Measurements from ENCODE around the gene USF3. TPM values are rescaled to one million over a fixed set of nuclear protein-coding genes. Genes with fewer than 3 reads are reported as not detected.

USF3 gene
- total RNA-seq, 5 donors from 2014 or later (not counting 1 experiment from before 2014, with no cell fraction given): 16.9 to 31.7 (median 22.1) TPM

DNA sequence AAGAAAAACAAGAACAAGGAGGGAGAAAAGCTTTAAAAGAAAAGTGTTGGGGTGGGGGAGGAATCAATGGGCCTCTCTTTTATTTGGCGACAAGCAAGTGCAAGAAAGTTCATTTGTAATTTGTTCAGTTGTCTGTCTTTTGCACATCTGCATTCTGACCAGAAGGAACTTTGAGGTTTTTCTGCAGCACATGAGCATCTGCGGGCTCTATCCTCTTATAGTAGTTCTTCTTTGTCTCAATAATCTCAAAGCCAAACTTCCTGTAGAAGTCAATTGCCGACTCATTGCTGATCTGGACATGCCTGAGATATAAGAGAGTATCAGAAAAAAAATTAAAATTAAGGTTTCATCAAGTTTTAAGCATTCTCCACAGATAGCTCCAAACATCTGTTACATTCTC is 25.2 kb upstream of the USF3 start:
- peaks cover 0 to 31% of the 10 kb centered on the region in 2 donors for H3K36me3 ChIP-seq (ENCODE audit: control insufficient read depth in 2 of 2, extremely low read depth in 1 of 2, insufficient read depth in 1 of 2, low read length in 1 of 2)
- H3K27ac ChIP-seq (ENCODE audit: low read length): no peak overlapping the region
- ChIA-PET POLR2A (interaction anchor here (0.9 to 1.4 kb wide), 2 partner anchors 24 to 44 kb away, joined by 3 read pairs; no protein-coding TSS in a partner anchor), CTCF (interaction anchor here (0.5 to 0.7 kb wide), 3 partner anchors 15 to 125 kb away, joined by 3 read pairs; no protein-coding TSS in a partner anchor)
- no peak for DNase-seq
- no CpG with 5 or more reads among the region's 3 CpGs for WGBS (ENCODE audit: insufficient coverage)
- H3K27me3 ChIP-seq (replicated peaks in 1 of 2; ENCODE audit: control insufficient read depth in 2 of 2, extremely low read depth in 1 of 2, insufficient read depth in 2 of 2, low read length in 1 of 2): no peaks in the 10 kb centered on the region
- no peak for ATAC-seq (replicated peaks in 1 of 4)
- H3K36me3 Mint-ChIP-seq: peaks cover 33% of the 10 kb centered on the region
- H3K4me1 Mint-ChIP-seq: peaks cover 10 to 16% (median 11%) of the 10 kb centered on the region in 3 donors
- no peaks in the 10 kb centered on the region for H3K9me3 Mint-ChIP-seq
- no peak overlapping the region for H3K4me3 Mint-ChIP-seq
- no peak overlapping the region for H3K27ac Mint-ChIP-seq
- H3K9me3 ChIP-seq: no peaks in the 10 kb centered on the region
- no peak overlapping the region for H3K4me3 ChIP-seq (ENCODE audit: control insufficient read depth in 1 of 2, extremely low read depth in 1 of 2, low read length in 1 of 2)
- H3K27me3 Mint-ChIP-seq: no peaks in the 10 kb centered on the region
- H3K4me1 ChIP-seq (ENCODE audit: control insufficient read depth in 1 of 2, extremely low read depth in 1 of 2, insufficient read depth in 2 of 2, low read length in 2 of 2): peaks cover under 1 to 5% of the 10 kb centered on the region in 2 experiments

DNA sequence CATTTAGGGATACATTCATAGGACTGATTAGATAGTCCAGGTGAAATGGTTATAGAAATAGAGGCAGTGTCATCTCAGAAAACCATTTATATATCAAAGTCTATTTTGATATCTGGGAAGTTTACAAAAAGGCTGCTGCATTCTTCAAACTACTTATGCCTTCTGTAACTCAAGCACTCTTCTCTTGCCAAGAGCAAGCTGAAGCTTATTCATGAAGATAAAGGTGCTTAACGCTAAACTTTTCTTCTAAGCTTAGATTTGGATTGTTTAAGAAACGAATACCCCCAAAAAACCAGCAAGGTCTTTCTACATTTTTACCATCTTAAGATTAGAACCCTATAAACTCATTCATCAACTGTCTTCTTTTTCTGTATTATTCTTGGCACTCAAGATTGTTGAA is 23.3 kb upstream of the USF3 start:
- no peak for DNase-seq
- ATAC-seq (replicated peaks in 1 of 4): no peak
- Histone ChIP-seq H3K27me3 (replicated peaks in 1 of 2; ENCODE audit: control insufficient read depth in 2 of 2, extremely low read depth in 1 of 2, insufficient read depth in 2 of 2, low read length in 1 of 2) (no peaks in the 10 kb centered on the region), H3K36me3 (ENCODE audit: control insufficient read depth in 2 of 2, extremely low read depth in 1 of 2, insufficient read depth in 1 of 2, low read length in 1 of 2) (peaks cover 0 to 31% of the 10 kb centered on the region in 2 donors), H3K9me3 (no peaks in the 10 kb centered on the region), H3K4me3 (ENCODE audit: control insufficient read depth in 1 of 2, extremely low read depth in 1 of 2, low read length in 1 of 2) (no peak overlapping the region), H3K27ac (ENCODE audit: low read length) (no peak overlapping the region), H3K4me1 (ENCODE audit: control insufficient read depth in 1 of 2, extremely low read depth in 1 of 2, insufficient read depth in 2 of 2, low read length in 2 of 2) (peaks cover 0 to 2% of the 10 kb centered on the region in 2 experiments)
- ChIA-PET POLR2A (interaction anchor here in 1 of 2 donors (0.6 kb wide), 1 partner anchor 418 kb away, joined by 4 read pairs; no protein-coding TSS in a partner anchor), CTCF (interaction anchor here (0.6 to 1.2 kb wide), 4 partner anchors 16 to 119 kb away, joined by 3 to 6 read pairs (median 4); partner anchors contain the start of gene GRAMD1C (in 1 of the 2))
- peaks cover 3 to 10% (median 4%) of the 10 kb centered on the region in 3 donors for H3K4me1 Mint-ChIP-seq
- peaks cover 40% of the 10 kb centered on the region for H3K36me3 Mint-ChIP-seq
- H3K27me3 Mint-ChIP-seq: no peaks in the 10 kb centered on the region
- H3K27ac Mint-ChIP-seq: no peak overlapping the region
- no peak overlapping the region for H3K4me3 Mint-ChIP-seq
- no peaks in the 10 kb centered on the region for H3K9me3 Mint-ChIP-seq
- WGBS (ENCODE audit: insufficient coverage): 100% methylated on average over 2 of the region's 2 CpGs

DNA sequence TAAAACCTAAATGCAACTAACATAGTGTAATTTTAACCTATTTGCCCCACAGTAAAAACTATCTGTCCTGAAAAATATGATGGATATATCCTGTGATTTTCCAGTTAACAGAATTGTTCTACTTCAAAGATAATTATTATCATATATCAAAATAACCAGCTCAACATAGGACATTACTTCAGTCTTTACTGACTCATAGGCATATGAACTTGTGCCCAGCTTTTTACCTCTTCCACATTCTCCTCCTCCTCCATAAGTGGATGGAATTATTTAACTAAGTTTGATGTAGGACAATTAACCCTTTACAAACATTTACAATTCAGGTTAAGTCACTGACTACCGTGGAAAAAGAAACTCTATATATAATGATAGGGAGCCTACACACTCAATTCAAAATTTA is 22.9 kb upstream of the USF3 start:
- H3K4me3 ChIP-seq (ENCODE audit: control insufficient read depth in 1 of 2, extremely low read depth in 1 of 2, low read length in 1 of 2): no peak overlapping the region
- Mint-ChIP-seq H3K27ac (no peak overlapping the region), H3K9me3 (no peaks in the 10 kb centered on the region), H3K4me1 (peaks cover 0 to 7% (median 3%) of the 10 kb centered on the region in 3 donors), H3K27me3 (no peaks in the 10 kb centered on the region), H3K36me3 (peaks cover 38% of the 10 kb centered on the region), H3K4me3 (no peak overlapping the region)
- ATAC-seq (replicated peaks in 1 of 4): no peak
- peaks cover 0 to 31% of the 10 kb centered on the region in 2 donors for H3K36me3 ChIP-seq (ENCODE audit: control insufficient read depth in 2 of 2, extremely low read depth in 1 of 2, insufficient read depth in 1 of 2, low read length in 1 of 2)
- ChIA-PET POLR2A (interaction anchor here in 1 of 2 donors (0.6 kb wide), 1 partner anchor 419 kb away, joined by 4 read pairs; no protein-coding TSS in a partner anchor), CTCF (interaction anchor here (0.6 to 1.2 kb wide), 3 partner anchors 17 to 119 kb away, joined by 3 to 6 read pairs (median 5); partner anchors contain the start of gene GRAMD1C (in 1 of the 2))
- H3K4me1 ChIP-seq (ENCODE audit: control insufficient read depth in 1 of 2, extremely low read depth in 1 of 2, insufficient read depth in 2 of 2, low read length in 2 of 2): no peaks in the 10 kb centered on the region
- H3K27me3 ChIP-seq (replicated peaks in 1 of 2; ENCODE audit: control insufficient read depth in 2 of 2, extremely low read depth in 1 of 2, insufficient read depth in 2 of 2, low read length in 1 of 2): no peaks in the 10 kb centered on the region
- no peak for DNase-seq
- H3K27ac ChIP-seq (ENCODE audit: low read length): no peak overlapping the region
- H3K9me3 ChIP-seq: no peaks in the 10 kb centered on the region
- no CpG with 5 or more reads among the region's 1 CpG for WGBS (ENCODE audit: insufficient coverage)

DNA sequence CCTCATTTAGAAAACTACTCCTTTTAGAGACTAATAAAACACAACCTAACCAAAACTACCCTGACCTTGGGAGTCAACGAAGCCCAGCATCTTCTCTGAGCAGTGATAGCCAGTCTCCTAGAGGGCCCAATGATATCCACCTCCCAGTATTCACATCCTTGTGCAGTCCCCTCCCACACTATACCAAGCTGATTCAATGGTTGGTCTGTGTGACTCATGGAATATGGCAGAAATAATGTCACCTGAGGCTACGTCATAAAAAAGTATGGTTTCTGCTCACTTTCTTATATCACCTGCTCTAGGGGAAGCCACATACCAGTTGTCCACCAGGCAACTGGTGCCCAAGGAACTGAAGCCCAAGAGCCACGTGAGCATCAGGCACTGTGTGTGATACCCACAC is 21.4 kb upstream of the USF3 start:
- Mint-ChIP-seq H3K4me3 (no peak overlapping the region), H3K36me3 (peaks cover 32% of the 10 kb centered on the region), H3K27me3 (no peaks in the 10 kb centered on the region), H3K9me3 (no peaks in the 10 kb centered on the region), H3K4me1 (peaks cover 0 to 3% (median 0%) of the 10 kb centered on the region in 3 donors), H3K27ac (no peak overlapping the region)
- ChIA-PET CTCF (no interaction called here), POLR2A (no interaction called here)
- WGBS (ENCODE audit: insufficient coverage): 100% methylated on average over 1 of the region's 3 CpGs
- no peaks in the 10 kb centered on the region for H3K9me3 ChIP-seq
- ATAC-seq (replicated peaks in 1 of 4) (no peak), DNase-seq (no peak)
- H3K4me1 ChIP-seq (ENCODE audit: control insufficient read depth in 1 of 2, extremely low read depth in 1 of 2, insufficient read depth in 2 of 2, low read length in 2 of 2): no peaks in the 10 kb centered on the region
- no peak overlapping the region for H3K4me3 ChIP-seq (ENCODE audit: control insufficient read depth in 1 of 2, extremely low read depth in 1 of 2, low read length in 1 of 2)
- no peaks in the 10 kb centered on the region for H3K27me3 ChIP-seq (replicated peaks in 1 of 2; ENCODE audit: control insufficient read depth in 2 of 2, extremely low read depth in 1 of 2, insufficient read depth in 2 of 2, low read length in 1 of 2)
- H3K36me3 ChIP-seq (ENCODE audit: control insufficient read depth in 2 of 2, extremely low read depth in 1 of 2, insufficient read depth in 1 of 2, low read length in 1 of 2): peaks cover 0 to 28% of the 10 kb centered on the region in 2 donors
- no peak overlapping the region for H3K27ac ChIP-seq (ENCODE audit: low read length)

DNA sequence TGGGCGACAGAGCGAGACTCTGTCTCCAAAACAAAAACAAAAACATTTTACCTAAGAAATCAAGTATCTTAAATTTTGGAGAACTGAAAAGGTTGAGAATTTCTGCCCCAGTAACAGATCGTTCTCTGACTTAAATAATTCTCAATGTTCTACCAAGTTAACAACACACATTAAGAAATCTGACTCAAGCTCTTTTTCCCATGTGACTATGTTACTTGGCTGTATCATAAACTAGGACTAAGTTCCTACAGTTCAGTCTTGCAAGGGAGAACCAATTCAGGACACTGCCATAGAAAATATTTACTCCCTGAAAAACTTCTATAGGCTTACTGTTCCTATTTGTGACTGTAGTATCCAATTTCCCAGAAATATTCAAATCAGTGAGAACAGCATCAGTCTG is 20.9 kb upstream of the USF3 start:
- no peaks in the 10 kb centered on the region for H3K27me3 Mint-ChIP-seq
- no peak overlapping the region for H3K4me3 ChIP-seq (ENCODE audit: control insufficient read depth in 1 of 2, extremely low read depth in 1 of 2, low read length in 1 of 2)
- no peak overlapping the region for H3K4me3 Mint-ChIP-seq
- H3K36me3 ChIP-seq (ENCODE audit: control insufficient read depth in 2 of 2, extremely low read depth in 1 of 2, insufficient read depth in 1 of 2, low read length in 1 of 2): peaks cover 0 to 24% of the 10 kb centered on the region in 2 donors
- no peaks in the 10 kb centered on the region for H3K9me3 Mint-ChIP-seq
- whole genome bisulfite sequencing (ENCODE audit: insufficient coverage): no CpG with 5 or more reads among the region's 3 CpGs
- H3K27me3 ChIP-seq (replicated peaks in 1 of 2; ENCODE audit: control insufficient read depth in 2 of 2, extremely low read depth in 1 of 2, insufficient read depth in 2 of 2, low read length in 1 of 2): no peaks in the 10 kb centered on the region
- peaks cover 30% of the 10 kb centered on the region for H3K36me3 Mint-ChIP-seq
- DNase-seq (no peak), ATAC-seq (replicated peaks in 1 of 4) (no peak)
- H3K4me1 Mint-ChIP-seq: peaks cover 0 to 3% (median 0%) of the 10 kb centered on the region in 3 donors
- no peak overlapping the region for H3K27ac Mint-ChIP-seq
- CTCF ChIA-PET: no interaction called here
- H3K9me3 ChIP-seq: no peaks in the 10 kb centered on the region
- no peak overlapping the region for H3K27ac ChIP-seq (ENCODE audit: low read length)
- POLR2A ChIA-PET: interaction anchor here in 1 of 2 donors (1.1 kb wide), 1 partner anchor 17 kb away, joined by 6 read pairs; no protein-coding TSS in a partner anchor
- no peaks in the 10 kb centered on the region for H3K4me1 ChIP-seq (ENCODE audit: control insufficient read depth in 1 of 2, extremely low read depth in 1 of 2, insufficient read depth in 2 of 2, low read length in 2 of 2)

DNA sequence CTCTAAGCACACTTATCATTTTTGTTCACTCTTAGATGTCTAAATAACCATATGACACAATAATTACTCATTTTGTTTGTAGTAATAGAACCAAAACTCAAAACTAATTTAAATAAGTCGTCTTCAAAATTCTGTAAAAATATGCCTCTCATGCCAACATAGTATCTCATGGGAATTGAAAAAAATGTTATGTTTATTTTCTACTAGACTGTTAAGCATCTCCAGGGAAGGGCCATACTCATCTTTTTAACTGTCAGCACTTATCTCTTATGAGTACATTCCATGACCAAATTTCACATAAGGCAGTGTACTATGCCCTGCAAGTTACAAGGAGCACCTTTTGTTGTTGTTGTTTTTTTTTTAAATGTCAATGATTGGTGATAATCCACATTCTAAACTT is 18.3 kb upstream of the USF3 start:
- no peak for DNase-seq
- H3K4me1 ChIP-seq (ENCODE audit: control insufficient read depth in 1 of 2, extremely low read depth in 1 of 2, insufficient read depth in 2 of 2, low read length in 2 of 2): no peaks in the 10 kb centered on the region
- H3K36me3 Mint-ChIP-seq: peaks cover 11% of the 10 kb centered on the region
- H3K27ac ChIP-seq (ENCODE audit: low read length): no peak overlapping the region
- peaks cover 0 to 2% of the 10 kb centered on the region in 2 donors for H3K36me3 ChIP-seq (ENCODE audit: control insufficient read depth in 2 of 2, extremely low read depth in 1 of 2, insufficient read depth in 1 of 2, low read length in 1 of 2)
- ATAC-seq (replicated peaks in 1 of 4): no peak
- H3K9me3 Mint-ChIP-seq: no peaks in the 10 kb centered on the region
- WGBS (ENCODE audit: insufficient coverage): no CpG with 5 or more reads among the region's 1 CpG
- H3K4me3 ChIP-seq (ENCODE audit: control insufficient read depth in 1 of 2, extremely low read depth in 1 of 2, low read length in 1 of 2): no peak overlapping the region
- no peak overlapping the region for H3K4me3 Mint-ChIP-seq
- no peaks in the 10 kb centered on the region for H3K27me3 ChIP-seq (replicated peaks in 1 of 2; ENCODE audit: control insufficient read depth in 2 of 2, extremely low read depth in 1 of 2, insufficient read depth in 2 of 2, low read length in 1 of 2)
- ChIA-PET CTCF (interaction anchor here in 1 of 2 donors (1.2 kb wide), 1 partner anchor 9 kb away, joined by 3 read pairs; no protein-coding TSS in a partner anchor), POLR2A (no interaction called here)
- H3K9me3 ChIP-seq: no peaks in the 10 kb centered on the region
- peaks cover 0 to 2% (median 0%) of the 10 kb centered on the region in 3 donors for H3K4me1 Mint-ChIP-seq
- no peaks in the 10 kb centered on the region for H3K27me3 Mint-ChIP-seq
- H3K27ac Mint-ChIP-seq: no peak overlapping the region

Data from T-cell (primary cell).